ENCODE measurements around the gene WDR87.
A peak's percentile ranks its signal among the peaks of the same experiment; 100 is the strongest.
"Not testable (repeated sequence)": the region's sequence is repeated elsewhere in the genome, so short reads cannot be mapped to it uniquely, and the experiment has no call there.

WDR87 gene

GRCh38 chr19:37930416-37930815, 24.0 kb upstream of the WDR87 start:
- DNase-seq (ENCODE audit: low spot score), result no peak

DNA sequence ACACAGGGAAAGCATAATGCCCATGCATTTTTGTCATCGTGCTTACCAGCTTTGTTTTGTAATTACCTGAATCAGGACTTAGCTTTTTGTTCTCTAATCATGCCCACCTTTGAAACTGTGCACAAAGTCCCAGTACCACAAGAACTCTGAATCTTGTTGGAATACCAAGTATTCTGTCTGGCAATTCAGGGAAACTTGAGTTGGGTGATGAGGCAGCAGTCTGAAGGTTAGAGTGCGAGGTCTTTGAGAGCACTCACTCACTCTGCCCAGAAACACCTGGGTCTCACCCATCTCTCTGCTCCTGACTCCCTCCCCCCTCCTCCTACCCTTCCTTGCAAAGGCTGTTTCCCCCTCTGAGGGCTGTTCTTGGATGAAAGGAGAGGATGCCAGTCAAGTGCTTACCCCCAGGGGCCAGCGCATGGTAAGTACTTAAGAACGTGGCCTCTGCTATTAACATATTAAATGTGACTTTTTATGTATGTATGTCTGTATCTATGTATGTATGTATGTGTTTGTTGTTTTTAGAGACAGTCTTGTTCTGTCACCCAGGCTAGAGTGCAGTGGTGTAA, 23.0 kb upstream of the WDR87 start:
- DNase-seq (ENCODE audit: low spot score), result no peak

DNA sequence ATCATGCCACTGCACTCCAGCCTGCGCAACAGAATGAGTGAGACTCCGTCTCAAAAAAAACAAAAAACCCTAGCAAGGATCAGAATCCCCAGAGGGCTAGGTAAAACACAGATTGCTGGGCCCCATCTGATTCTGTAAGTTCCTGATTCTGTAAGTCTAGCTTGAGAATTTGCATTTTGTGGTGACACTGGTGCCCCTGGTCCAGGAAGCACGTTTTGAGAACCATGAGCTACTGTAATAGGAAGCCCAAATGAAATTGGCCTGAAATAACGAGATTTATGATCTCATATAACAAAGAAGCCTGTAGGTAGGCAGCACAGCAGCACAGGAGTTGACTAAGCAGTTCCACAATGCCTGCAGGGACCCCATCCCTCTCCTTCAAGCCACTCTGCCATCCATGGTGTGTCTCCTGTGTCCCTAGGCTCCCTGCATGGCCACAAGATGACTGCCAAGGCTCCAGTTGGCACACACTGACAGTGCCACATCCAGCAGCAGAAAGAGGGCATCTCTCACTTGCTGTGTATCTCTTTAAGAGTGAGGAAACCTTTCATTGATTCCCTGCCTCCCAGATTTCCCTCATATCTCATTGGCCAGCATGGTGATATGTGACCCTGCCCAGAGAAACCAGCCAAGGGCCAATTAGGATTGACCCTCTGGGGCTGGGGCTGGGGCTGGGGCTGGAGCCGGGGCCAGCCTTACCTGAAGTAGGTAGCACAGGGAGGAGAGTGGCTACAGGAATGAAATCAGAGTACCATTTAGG, 22.3 kb upstream of the WDR87 start:
- no peak for DNase-seq (ENCODE audit: low spot score)

- DNase-seq (ENCODE audit: low spot score), result no peak
Observed at GRCh38 chr19:37926711-37927110, 20.3 kb upstream of the WDR87 start.

GRCh38 chr19:37926255-37926654, 19.9 kb upstream of the WDR87 start:
- no peak for DNase-seq (ENCODE audit: low spot score)

- no peak for DNase-seq (ENCODE audit: low spot score)
Observed at GRCh38 chr19:37925212-37925611, 18.8 kb upstream of the WDR87 start.

- DNase-seq (ENCODE audit: low spot score), result not testable (repeated sequence)
Observed at GRCh38 chr19:37924573-37924972, 18.2 kb upstream of the WDR87 start.

GRCh38 chr19:37920591-37921450, 14.4 kb upstream of the WDR87 start:
- DNase-seq (ENCODE audit: low spot score), result no peak

DNA sequence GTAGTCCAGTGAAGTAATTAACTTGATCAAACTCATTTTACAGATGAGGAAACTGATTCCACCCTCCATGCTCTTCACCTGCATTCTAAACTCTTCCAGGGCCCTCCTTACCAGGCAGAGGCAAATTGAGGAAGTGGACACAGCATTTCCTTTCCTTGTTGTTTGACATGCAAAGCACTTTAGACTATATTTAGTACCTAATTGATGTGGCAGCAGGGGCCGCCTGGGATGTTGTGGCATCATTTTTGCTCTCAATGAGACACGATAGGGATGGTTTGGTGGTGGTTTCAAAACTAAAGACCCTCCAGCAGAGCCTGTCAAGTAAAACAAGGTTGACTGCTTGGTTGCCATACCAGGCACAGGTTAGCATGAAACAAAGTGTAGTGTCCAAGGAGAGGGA, 8.5 kb upstream of the WDR87 start:
- no peak for DNase-seq (ENCODE audit: low spot score)

DNA sequence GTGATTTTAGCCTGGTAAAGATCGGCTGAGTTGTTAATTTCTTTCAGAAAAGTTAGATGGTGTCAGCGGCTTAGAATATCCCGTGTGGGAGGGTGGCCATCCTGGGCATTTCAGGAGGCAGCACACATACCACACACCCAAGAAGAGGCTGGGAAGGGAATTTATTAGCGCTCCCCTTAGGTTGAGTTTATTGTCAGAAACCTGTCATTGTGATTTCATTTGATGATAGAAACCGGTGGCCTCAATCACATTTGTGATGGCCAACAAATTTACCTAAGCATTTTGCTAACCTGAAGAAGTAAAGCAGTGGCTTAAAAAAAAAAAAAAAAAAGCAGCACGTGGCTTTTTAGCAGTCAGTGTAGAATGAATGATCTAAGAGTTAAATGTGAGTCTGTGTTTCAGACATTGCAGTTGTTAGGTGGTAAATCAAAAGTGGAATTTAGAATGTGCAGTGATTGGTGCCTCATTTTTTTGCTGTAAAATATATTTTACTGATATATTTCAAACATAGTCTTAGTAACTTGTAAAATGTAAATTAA, 3.3 kb upstream of the WDR87 start:
- DNase-seq (ENCODE audit: low spot score), result no peak

- no peak for DNase-seq (ENCODE audit: low spot score)
Observed at GRCh38 chr19:37907735-37908455, 1.5 kb upstream of the WDR87 start.

- peak; percentile 92 for DNase-seq (ENCODE audit: low spot score)
Observed at GRCh38 chr19:37906869-37907734, 708 bp upstream of the WDR87 start, which contains the start of gene SIPA1L3. TSS of gene SIPA1L3 (plus strand) at chr19:37907208. CDS start at chr19:38081566, 174,358 bp downstream.

- DNase-seq (ENCODE audit: low spot score), result no peak
Observed at GRCh38 chr19:37903096-37903495, 3.3 kb downstream of the WDR87 start.

GRCh38 chr19:37902668-37903067, 3.7 kb downstream of the WDR87 start:
- peak; percentile 80 for DNase-seq (ENCODE audit: low spot score)

- no peak for DNase-seq (ENCODE audit: low spot score)
Observed at GRCh38 chr19:37899966-37900365, 6.4 kb downstream of the WDR87 start.

GRCh38 chr19:37899453-37899852, 6.9 kb downstream of the WDR87 start:
- no peak for DNase-seq (ENCODE audit: low spot score)

- no peak for DNase-seq (ENCODE audit: low spot score)
Observed at GRCh38 chr19:37896180-37896579, 10.2 kb downstream of the WDR87 start.

DNA sequence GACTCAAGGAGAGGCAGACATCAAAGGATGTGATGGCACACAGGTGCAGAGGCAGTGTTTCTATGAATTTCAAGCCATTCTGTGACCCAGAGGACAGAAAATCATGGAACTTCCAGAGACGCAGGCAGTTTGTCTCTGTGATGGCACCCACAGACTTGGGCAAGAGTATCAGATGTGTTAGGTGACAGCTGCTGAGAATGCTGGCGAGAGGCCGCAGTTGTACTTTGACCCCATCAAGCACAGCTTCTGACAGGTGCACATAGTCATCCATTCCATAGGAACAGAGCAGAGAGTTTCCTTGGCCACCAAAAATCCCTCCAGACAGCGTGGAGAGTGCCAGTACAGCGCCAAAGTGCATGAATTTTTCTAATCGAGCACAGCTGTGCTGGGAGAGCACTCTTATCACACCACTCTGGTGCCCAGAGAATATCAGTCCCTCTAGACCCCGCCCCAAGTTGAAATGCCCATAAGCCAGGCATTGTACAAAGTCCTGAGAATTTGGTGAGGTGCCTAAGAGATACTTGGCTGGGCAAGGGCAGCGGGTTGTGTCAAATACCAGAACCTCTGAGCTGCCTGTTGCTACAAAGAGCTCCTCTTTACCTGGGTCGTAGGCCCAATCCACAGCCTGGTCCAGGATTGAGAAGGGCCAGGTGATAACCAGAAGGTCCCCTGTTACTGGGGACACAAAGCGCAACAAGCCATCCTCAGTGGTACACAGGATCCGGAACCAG, 12.4 kb downstream of the WDR87 start:
- no peak for DNase-seq (ENCODE audit: low spot score)

GRCh38 chr19:37886571-37886970, 19.8 kb downstream of the WDR87 start:
- no peak for DNase-seq (ENCODE audit: low spot score)

DNA sequence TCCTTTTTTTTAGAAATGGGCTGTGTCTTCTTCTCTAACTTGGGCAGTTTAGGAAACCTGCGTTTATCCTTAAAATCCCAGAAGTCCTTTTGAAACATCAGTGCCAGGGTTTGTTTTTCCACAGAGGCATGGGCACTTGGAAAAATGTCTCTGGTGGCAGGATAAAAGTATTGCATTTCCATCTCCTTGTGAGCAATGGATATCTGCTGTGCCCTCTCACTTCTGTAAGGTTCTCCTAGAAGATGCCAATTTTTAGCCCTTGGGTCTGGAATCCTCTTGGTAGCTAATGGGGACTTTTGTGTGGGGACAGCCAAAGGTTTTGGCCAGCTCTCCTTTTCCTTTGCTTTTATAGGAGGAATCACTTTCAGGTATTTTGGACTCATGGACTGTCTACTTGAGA, 21.0 kb downstream of the WDR87 start:
- no peak for DNase-seq (ENCODE audit: low spot score)
